Measurements from ENCODE around the gene GAB2.
"Not testable (repeated sequence)": the region's sequence is repeated elsewhere in the genome, so short reads cannot be mapped to it uniquely, and the experiment has no call there.

The GAB2 gene

DNA sequence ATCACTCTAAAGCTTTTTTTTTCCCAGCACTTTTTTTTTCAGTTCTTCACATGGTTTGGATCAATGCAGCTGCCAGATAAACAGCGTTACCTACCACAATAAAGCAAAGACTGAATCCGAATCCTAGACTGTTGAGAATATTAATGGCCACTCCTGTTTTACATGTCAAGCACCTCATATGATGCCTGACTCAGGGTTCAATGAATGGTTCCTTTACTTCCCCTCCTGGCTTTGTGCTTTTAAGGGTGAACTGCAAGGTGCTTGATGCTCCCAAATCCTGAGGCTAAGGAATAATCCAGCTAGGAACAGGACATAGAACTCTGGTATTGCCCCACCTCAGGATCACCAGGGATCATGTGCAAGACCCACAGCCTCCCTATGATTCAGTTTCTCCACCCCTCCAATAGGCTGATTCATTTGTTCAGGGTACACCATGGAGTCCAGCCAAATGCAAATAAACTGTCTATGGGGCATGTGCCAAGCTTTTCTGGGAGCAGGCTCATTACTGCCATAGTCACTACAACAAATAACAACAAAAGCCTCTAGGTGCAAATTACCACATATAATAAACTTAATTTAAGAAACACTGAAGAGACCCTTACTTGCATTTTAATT, 104.3 kb downstream of the GAB2 start:
- DNase-seq (ENCODE audit: low read depth in 2 of 2) = no peak

DNA sequence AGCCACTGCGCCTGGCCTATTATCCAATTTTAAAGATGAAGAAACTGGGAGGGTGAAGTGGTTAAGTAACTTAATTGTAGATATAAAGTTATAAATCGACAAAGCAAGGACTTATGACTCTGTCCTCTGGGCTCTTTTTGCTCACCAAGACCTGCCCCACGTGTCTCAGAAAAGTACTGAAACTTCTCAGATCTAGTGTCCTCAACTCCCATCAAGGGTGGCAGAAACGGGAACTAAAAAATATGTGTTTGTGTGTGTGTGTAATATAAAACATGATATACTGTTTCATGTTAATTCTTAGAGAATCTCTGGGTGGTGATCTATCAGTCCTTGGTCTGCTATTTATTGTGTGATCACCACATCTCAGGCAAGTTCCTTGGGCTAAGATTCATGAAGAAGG, 104.9 kb downstream of the GAB2 start:
- no peak for DNase-seq (ENCODE audit: low read depth in 2 of 2)

DNA sequence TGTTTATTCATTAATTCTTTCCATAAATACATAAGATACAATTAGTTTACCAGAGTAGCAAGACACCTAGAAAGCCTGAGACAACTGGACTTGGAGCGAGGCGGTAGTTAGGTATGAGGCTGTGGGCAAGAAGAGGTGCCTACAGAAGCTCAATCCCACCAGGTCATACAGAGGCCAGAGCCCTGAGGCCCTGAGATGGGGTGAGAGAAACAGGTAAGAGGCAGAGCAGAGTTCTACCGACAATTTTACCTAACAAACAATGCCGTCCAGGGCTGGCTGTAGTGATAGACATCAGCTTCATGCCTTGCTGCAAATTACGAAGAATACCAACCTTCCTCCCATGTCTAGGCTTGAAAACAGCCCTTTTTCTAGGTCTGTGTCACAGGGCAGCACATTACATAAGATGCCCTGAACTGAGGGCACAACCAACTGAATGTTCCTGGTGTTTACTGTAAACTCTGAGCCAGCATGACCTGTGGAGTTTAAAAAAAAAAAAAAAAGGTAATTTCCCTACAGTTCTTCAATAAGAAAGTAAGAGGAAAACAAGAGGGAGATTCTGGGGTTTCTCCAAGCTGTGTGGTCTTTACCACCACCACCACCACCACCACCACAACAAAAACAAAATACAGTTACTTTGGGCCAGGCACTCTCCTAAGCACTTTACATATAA, 105.8 kb downstream of the GAB2 start:
- no peak for DNase-seq (ENCODE audit: low read depth in 2 of 2)

DNA sequence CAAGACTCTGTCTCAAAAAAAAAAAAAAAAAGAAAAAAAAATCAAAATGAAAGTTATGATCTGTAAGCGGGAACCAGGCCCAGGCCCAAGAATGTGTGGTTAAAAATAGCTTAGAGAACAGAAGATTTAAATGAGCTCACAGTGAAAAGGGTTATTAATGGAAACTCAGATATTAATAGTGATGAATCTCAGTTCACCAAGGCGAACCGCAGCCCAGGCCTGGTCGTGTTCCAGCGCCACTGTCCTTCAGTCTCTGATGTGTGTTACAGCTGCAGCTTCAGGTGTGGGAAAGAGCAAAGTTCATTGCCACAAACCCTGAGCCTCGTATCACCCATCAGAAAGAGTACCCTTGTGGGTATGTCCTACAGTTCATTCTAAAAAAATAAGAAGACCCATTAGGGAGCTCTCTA, 107.1 kb downstream of the GAB2 start:
- DNase-seq (ENCODE audit: low read depth in 2 of 2) = no peak

DNA sequence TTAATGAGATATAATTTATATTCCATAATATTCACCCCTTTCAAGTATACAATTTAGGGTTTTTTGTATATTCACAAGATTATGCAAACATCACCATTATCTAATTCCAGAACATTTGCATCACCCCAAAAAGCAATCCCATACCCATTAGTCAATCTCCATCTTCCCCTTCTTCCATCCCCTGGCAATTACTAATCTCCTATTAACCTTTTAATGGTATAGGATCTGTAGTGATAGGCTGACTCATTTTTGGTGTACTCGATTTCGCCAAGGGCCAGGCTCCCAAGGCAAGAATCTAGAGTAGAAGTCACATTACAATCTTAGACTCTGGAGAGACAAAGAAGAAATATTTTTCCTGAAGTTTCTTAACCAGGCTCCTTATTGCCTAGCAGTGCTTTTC, 113.4 kb downstream of the GAB2 start:
- no peak for DNase-seq (ENCODE audit: low read depth in 2 of 2)

DNA sequence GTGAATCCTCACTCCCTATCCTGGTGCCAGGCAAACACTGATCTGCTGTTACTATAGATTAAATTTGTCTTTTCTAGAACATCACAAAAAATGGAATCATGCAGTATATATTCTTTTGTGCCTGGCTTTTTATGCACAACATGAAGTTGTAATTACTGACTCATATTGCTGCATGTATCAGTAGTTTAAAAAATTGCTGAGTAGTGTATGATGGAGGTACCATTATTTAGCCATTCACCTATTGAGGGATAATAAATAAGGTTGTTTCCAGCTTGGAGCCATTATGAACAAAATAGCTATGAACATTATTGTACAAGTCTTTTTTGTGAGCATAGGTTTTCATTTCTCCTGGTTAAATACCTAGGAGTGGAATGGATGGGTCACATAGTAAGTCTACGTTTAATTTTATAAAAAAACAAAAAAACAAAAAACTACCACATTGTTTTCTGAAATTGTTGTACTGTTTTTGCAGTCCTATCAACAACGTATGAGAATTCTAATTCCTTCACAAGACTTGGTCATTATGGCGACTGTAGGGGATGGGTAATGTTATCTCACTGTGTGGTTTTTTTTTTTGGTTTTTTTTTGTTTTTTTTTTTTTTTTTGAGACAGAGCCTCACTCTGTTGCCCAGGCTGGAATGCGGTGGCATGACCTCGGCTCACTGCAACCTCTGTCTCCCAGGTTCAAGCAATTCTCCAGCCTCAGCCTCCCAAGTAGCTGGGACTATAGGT, 117.3 kb downstream of the GAB2 start:
- no peak for DNase-seq (ENCODE audit: low read depth in 2 of 2)

DNA sequence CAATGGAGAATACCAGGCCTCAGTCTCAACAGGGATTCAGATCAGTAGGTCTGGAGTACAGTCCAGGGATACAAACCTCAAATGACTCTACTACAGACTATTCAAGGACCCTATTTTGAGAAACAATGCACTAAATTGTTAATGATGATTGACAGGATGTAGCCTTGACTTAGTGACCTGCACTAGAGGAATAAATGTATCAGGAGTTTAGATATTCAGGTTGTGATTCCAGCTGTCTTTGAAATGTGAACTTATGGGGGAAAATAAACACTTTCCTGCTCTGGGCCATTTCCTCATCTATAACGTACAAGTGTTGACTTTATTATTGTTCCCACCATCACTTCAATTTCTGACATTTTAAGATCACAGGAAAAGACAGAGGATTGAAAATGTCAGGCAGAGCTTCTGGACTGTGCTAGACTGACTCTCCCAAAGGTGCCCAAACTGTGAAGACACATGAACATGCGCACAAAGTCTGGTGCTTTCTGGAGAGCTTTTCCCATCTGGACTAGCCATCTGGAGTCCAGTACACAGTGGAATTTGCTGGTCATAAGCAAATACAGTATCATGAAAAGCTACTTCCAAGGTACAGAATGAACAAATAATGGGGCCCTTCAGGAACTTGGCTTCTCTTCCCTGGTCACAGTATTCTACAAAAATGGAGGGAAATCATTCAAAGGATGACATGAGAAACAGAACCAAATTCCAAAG, 118.5 kb downstream of the GAB2 start:
- DNase-seq (ENCODE audit: low read depth in 2 of 2) = no peak

DNA sequence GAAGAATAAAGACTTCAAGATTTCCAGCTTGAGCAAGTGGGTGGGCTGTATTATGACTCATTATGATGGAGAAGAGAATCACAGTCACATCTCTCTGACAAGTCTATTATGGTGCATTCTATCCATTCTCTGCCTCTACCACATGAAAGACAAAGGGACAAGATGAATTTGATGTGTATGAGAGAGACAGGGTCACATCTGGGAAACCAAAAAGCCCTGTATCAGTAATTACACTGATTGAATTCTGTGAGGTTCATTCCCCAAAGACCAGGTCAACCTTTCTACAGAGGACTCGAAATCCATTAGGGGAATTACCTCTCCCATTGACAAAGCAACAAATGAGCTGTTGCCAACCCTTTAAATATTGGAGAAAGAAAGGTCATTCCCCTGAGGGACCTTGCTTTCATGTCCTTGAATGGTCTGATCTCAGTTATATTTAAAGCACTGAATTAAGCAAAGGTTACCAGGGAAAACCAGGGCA, 119.3 kb downstream of the GAB2 start:
- no peak for DNase-seq (ENCODE audit: low read depth in 2 of 2)

DNA sequence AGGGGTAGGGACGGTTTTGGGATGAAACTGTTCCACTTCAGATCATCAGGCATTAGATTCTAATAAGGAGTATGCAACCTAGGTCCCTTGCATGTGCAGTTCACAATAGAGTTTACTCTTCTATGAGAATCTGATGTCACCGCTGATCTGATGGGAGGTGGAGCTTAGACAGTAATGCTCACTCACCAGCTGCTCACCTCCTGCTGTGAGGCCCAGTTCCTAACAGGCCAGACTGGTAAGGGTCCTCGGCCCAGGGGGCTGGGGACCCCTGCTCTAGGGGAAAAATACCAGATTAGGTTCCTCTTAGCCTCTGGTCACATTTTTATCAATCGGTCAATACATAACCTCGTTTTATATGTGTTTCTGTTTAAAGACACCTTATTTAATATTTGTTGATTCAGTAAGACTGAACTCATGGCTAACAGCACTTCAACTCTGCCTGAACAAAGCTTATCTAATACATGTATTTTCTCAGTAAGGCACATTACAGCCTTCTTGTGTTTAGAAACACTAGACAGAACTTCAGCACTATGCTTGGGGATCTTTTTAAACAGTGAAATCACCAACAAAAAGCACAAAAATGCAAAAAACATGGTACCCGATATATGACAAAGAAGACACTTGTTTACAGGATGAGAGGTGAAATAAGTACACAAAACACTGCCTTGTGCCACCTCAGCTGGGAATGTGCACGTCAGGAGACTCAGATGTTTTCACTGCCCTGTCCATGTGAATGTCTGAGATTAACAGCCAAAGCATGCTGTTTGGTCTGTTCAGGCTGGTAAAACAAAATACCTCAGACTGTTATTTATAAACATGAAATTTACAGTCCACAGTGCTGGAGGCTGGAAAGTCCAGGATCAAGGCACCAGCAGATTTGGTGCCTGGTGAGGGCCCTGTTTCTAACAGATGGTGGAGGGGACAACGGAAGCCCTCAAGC, 121.4 kb downstream of the GAB2 start:
- no peak for DNase-seq (ENCODE audit: low read depth in 2 of 2)

DNA sequence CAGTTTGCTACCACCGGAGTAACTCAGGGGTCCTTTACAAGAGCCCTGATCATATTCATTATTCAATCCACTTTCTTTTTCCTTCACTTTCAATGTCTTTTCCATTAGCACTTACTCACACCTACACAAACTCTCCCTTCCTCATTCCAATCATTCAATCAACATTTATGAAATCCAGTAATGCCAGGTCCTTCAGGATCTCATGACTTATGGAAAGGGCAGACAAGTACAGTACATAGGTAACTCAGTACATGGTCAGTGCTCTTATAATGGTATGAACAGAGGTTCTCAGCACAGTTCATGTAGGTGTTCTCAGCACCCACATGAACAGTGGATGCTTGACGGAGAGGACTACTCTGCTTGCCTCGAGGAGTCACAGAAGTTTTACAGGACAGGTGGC, 122.3 kb downstream of the GAB2 start:
- no peak for DNase-seq (ENCODE audit: low read depth in 2 of 2)

DNA sequence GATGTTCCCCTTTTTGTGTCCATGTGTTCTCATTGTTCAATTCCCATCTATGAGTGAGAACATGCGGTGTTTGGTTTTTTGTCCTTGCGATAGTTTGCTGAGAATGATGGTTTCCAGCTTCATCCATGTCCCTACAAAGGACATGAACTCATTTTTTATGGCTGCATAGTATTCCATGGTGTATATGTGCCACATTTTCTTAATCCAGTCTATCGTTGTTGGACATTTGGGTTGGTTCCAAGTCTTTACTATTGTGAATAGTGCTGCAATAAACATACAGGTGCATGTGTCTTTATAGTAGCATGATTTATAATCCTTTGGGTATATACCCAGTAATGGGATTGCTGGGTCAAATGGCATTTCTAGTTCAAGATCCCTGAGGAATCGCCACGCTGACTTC, 123.5 kb downstream of the GAB2 start:
- DNase-seq (ENCODE audit: low read depth in 2 of 2) = not testable (repeated sequence)

DNA sequence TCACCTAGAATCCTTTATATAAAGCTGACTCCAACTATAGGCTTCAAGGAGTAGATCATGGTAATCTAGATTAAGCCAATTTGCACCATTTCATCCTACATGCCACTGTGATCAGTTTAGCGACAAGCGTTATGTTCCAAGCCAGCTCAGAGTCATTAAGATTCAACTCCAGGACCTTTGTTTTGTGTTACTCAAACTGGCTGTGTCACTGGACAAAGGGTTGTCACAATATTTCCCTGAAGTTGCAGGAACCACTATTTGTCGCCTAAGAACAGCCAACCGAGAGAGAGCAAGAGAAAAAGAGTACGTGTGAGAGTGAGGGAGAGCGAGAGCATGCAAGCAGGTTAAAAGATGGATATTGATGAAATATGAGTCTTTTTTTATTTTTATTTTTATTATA, 124.1 kb downstream of the GAB2 start:
- no peak for DNase-seq (ENCODE audit: low read depth in 2 of 2)

DNA sequence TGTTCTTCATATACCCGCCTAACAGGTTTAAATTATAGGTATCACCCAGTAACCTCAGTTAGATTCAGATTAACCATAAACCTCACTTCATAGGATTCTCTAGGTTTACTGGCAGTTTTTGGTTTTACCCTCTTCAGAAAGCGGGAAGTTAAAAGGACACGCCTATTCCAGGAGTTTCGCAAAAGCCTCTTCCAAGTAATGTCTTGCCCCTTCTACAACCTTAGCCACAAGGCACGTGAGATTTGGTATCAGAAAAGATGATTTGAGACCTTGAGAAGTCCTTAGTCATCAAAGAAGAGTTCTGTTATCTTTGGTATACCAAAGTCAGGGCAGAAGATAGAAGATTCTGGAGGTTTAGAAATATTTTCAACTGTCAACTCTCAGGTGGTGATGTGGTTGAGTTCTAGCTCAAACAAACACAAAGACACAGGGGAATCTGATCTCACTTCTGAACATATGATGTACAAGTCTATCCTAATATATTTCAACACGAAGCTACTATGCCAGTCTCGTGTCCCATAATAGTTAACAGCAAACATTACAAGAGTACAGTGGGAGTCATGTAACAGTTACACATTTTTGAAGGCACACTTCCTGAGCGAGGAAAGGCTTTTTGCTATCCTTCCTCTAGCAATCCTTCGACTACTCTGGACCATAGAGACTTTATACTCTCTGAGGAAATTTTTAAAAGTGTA, 125.4 kb downstream of the GAB2 start:
- no peak for DNase-seq (ENCODE audit: low read depth in 2 of 2)

DNA sequence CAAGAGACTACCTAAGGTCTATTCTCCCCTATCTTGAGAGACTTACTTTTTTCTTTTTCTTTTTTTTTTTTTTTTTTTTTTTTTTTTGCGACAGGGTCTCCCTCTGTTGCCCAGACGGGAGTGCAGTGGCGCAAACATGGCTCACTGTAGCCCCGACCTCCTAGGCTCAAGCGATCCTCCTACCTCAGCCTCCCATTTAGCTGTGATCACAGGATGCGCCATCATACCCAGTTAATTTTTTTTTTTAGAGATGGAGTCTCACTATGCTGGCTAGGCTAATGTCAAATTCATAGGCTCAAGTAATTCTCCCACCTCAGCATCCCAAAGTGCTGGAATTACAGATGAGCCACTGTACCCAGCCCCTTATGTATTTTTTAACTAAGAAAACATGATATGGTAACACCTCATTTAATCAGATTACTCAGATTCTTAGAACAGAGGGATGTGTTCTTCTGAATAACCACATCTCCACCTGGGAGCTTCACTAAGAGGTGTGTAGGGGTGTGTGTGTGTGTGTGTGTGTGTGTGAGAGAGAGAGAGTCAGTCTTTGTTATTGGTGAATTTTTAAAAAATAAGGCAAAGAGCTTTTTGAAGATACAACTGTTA, 126.0 kb downstream of the GAB2 start:
- no peak for DNase-seq (ENCODE audit: low read depth in 2 of 2)

DNA sequence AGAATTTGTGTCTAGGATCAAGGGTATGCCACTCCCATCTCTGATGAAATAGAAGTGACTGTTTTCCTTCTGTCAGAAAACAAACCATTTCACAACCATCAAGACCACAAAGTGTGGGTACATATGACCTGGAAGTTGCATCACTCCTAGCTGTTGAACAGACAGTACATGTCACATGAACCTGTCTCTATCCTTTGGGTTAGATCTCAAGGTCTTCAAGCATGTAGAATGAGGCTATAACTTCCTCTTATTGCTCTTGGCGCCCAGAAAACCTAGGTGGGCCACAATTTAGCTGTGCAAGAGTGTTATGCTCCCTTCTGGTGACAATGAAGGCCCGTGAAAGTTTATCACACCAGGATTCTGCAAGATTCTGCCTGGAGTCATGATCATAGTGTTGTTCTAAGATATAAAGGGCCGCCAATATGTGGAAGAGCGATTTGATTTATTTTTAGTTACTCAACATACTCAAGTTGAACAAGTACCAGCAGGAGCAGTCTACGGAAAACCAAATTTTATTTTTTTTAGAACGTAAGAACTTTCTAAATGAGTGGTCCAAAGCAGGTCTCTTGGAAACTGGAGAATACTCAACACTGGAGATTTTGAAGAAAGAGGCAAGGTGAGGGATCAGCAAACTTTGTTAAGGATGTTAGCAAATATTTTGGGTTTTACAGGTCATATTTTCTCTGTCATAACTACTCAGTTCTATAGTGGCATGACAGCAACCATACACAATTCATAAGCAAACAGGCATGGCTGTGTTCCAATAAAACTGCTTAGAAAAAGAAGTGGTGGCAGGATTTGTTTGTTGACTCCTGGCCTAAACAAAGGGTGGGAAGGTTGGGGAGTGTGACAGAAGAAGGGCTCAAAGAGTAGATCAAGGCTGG, 127.1 kb downstream of the GAB2 start:
- no peak for DNase-seq (ENCODE audit: low read depth in 2 of 2)

DNA sequence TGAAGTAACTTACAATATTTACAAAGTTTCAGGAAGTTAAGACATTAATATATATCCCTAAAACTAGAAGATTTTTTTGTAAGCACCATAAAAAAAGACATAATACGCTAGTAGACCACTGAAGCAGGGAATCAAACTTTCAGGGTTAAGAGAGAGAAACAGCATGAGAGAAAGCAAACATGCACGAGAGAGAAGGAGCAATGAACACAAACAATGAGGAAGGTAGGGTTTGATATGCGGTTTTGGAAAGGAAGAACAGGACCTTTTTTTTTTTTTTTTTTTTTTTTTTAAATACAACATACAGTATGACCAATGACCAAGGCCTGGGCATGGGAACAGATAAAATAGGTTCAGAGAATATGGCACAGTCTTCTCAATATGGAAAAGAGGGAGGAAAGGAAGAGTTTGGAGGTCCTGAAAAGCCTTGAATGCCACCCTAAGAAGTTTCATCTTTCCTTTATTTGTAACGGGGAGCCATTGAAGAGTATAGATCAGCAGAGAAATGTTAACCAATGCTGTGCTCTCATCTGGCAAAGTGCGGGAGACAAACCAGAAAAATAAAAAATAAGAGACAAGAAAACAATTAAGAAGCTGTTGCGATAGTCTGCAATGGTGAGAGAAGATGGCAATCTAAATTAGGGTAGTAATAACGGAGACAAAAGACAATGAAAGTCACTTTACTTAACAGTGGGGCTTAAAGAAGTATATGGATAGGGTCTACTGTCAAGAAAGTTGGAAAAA, 127.9 kb downstream of the GAB2 start:
- no peak for DNase-seq (ENCODE audit: low read depth in 2 of 2)

DNA sequence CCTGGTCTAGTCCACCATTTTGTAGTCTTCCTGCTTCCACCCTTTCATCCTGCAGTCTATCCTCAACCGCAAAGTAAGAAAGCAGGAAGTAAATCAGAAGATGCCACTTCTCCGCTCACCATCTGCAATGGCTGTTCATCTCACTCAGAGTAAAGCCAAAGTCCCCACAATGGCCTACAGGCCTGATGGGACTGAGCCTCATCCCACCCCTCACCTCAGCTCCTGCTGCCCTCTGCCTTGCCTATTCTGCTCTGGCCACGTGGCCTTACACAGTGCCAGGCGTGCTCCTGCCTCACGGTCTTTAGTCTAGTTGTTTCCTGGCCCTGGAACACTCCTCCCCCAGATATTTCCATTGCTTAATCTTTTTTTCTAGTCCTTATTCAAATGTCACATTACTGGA, 133.4 kb downstream of the GAB2 start:
- DNase-seq (ENCODE audit: low read depth in 2 of 2) = no peak

DNA sequence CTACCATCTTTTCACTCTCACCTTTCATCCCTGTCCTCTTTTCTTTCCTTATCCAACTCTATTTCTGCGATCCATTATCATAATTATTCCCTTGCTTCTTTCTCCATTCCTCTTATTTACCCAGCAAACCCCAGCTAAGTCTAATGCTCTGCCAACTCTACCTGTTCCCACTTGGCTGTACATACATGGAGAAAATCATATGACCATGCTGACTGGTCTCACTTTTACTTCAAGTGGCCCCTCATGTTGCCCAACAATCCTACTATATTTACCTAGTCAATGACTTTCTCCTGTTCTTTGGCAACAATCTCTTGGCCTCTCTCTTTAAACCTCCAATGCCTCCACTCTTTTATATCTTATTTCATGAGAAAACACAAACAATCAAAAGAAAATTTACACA, 134.8 kb downstream of the GAB2 start:
- no peak for DNase-seq (ENCODE audit: low read depth in 2 of 2)

DNA sequence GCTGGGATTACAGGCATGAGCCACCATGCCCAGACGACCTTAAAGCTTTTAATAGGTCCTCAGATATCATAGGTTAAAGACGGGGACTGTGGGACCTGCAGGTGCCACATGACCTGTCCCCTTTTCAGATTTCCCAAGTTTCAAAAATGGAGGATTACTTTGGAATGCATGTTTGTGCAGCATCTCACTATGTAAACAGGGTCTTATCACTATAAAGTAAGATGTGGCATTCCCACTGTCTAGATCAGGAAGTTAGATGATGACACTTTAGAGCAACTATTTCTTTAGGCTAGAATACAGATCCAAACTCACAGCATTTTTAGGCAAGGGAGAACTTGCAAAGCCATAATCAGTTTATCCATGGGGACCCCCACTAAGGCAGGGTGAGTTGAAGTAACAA, 136.1 kb downstream of the GAB2 start:
- no peak for DNase-seq (ENCODE audit: low read depth in 2 of 2)

Measured in activated CD8-positive, alpha-beta memory T cell treated with anti-CD3 and anti-CD28 coated beads for 4 hours (primary cell).